ENCODE results near the gene C9orf43. TPM values are rescaled to one million over a fixed set of nuclear protein-coding genes. Genes with fewer than 3 reads are reported as not detected.
A peak's percentile ranks its signal among the peaks of the same experiment; 100 is the strongest.

C9orf43 gene
- total and polyA plus RNA-seq, 9 of the 15 experiments (the other 6 are each of a cell fraction or from before 2014, with no cell fraction given), result 0.21 to 0.58 (median 0.33) TPM

GRCh38 chr9:113410207-113410864 is at the start of gene C9orf43, which contains the start of gene POLE3 (continued):
- TF ChIP-seq ZMIZ1 (IDR thresholded peaks at IDR 0.05; ENCODE audit: low read depth in 2 of 2, low read length in 2 of 2) (no peak), JUNB (CRISPR knock-in tag; conservative IDR thresholded peaks at IDR 0.05) (no peak), ZNF507 (tag; conservative IDR thresholded peaks at IDR 0.05) (no peak), ERF (CRISPR knock-in tag; IDR thresholded peaks at IDR 0.05) (no peak), DMBX1 (CRISPR knock-in tag; IDR thresholded peaks at IDR 0.05; ENCODE audit: borderline replicate concordance) (no peak), KLF13 (tag; IDR thresholded peaks at IDR 0.05; ENCODE audit: borderline replicate concordance, low read depth) (peak; percentile 94), ZKSCAN8 (CRISPR knock-in tag; IDR thresholded peaks at IDR 0.05) (no peak), KDM5B (IDR thresholded peaks at IDR 0.05; ENCODE audit: insufficient replicate concordance, low read depth, low read length) (peak; percentile 86), KAT8 (IDR thresholded peaks at IDR 0.05; ENCODE audit: low read depth) (no peak), HLTF (IDR thresholded peaks at IDR 0.05) (peak; percentile 44; the same call in 1 of the 2 replicates), ZNF589 (CRISPR knock-in tag; IDR thresholded peaks at IDR 0.05; ENCODE audit: low read depth) (no peak), NCOA2 (IDR thresholded peaks at IDR 0.05; ENCODE audit: partially characterized antibody in 2 of 2) (no peak), NEUROD1 (IDR thresholded peaks at IDR 0.05; ENCODE audit: borderline replicate concordance, low read depth, low read length, partially characterized antibody) (no peak), U2AF1 (optimal IDR thresholded peaks at IDR 0.05; ENCODE audit: low read depth, low read length) (peak; percentile 27), U2AF2 (optimal IDR thresholded peaks at IDR 0.05; ENCODE audit: low read depth, low read length) (no peak), FOXK2 (conservative IDR thresholded peaks at IDR 0.05 in 1 of 2, IDR thresholded peaks at IDR 0.05 in 1 of 2; ENCODE audit: low read depth in 2 of 2) (peak; percentile 70 to 73; a peak in 2 of 4 replicates), HMGN3 (IDR thresholded peaks at IDR 0.05; ENCODE audit: borderline replicate concordance, extremely low read depth, insufficient read length, low read depth, low read length) (peak; percentile 93), PHTF2 (CRISPR knock-in tag; IDR thresholded peaks at IDR 0.05) (no peak), POLR3A (IDR thresholded peaks at IDR 0.05; ENCODE audit: borderline replicate concordance, extremely low read depth, insufficient read depth, insufficient read length) (no peak), TRIM25 (IDR thresholded peaks at IDR 0.05; ENCODE audit: borderline replicate concordance) (0 out of 2 replicates have a peak, but pooled peaks have one; percentile 38)
